AG04449 (cell line): ENCODE data around the gene FZD8.

Experiments used
- CTCF ChIA-PET: fragments of 350-600 bp; formaldehyde crosslinking; extraction: SDS; loops from one replicate; lab custom pipeline; 2021; ENCODE audit warnings: antibody characterized with exemption; lab: Yijun Ruan, JAX
- POLR2A ChIA-PET: fragments of 400-600, 350-600 bp; formaldehyde crosslinking; extraction: SDS; loops from one replicate; lab custom pipeline; 2020; ENCODE audit warnings: antibody characterized with exemption, inconsistent platforms; lab: Yijun Ruan, JAX
- DNase-seq: peaks from one replicate; pipeline ENCODE4 v3.0.0-alpha.2; 2010; ENCODE audit warnings: low read depth, low spot score
- H3K4me3 ChIP-seq: 2 replicates; pipeline ENCODE4 v1.5.1; 2011; ENCODE audit warnings: low read depth, mild to moderate bottlenecking, control low read depth, low read length
- CTCF ChIP-seq: IDR thresholded peaks from one replicate; pipeline ENCODE4 v1.5.1; 2011; ENCODE audit warnings: mild to moderate bottlenecking, moderate library complexity, low read length, control low read depth, inconsistent platforms; ENCODE audit not compliant: insufficient read depth; ENCODE audit errors: missing control alignments

FZD8 gene

GRCh38 chr10:35633006-35633980 is 8.8 kb downstream of the FZD8 start:
- DNase-seq = no peak
- no peak overlapping the region for H3K4me3 ChIP-seq
- ChIA-PET POLR2A (interaction anchor here (0.6 to 1.0 kb wide), 2 partner anchors 13 to 59 kb away, joined by 3 read pairs; no protein-coding TSS in a partner anchor), CTCF (interaction anchor here (0.9 to 12.2 kb wide), 9 partner anchors 10 to 1248 kb away, joined by 3 to 236 read pairs (median 6); no protein-coding TSS in a partner anchor)
- no peak for TF ChIP-seq CTCF

GRCh38 chr10:35632027-35632426 is 10.1 kb downstream of the FZD8 start:
- POLR2A ChIA-PET = no interaction called here
- TF ChIP-seq CTCF = no peak
- no peak overlapping the region for H3K4me3 ChIP-seq
- CTCF ChIA-PET = interaction anchor here (1.4 to 12.2 kb wide), 5 partner anchors 8 to 1249 kb away, joined by 6 to 236 read pairs (median 8); no protein-coding TSS in a partner anchor
- DNase-seq = no peak

GRCh38 chr10:35631404-35631803 is 10.7 kb downstream of the FZD8 start:
- TF ChIP-seq CTCF = no peak
- no peak overlapping the region for H3K4me3 ChIP-seq
- POLR2A ChIA-PET = no interaction called here
- DNase-seq = no peak
- CTCF ChIA-PET = interaction anchor here (1.4 to 12.2 kb wide), 4 partner anchors 17 to 1249 kb away, joined by 6 to 236 read pairs (median 8); no protein-coding TSS in a partner anchor

DNA sequence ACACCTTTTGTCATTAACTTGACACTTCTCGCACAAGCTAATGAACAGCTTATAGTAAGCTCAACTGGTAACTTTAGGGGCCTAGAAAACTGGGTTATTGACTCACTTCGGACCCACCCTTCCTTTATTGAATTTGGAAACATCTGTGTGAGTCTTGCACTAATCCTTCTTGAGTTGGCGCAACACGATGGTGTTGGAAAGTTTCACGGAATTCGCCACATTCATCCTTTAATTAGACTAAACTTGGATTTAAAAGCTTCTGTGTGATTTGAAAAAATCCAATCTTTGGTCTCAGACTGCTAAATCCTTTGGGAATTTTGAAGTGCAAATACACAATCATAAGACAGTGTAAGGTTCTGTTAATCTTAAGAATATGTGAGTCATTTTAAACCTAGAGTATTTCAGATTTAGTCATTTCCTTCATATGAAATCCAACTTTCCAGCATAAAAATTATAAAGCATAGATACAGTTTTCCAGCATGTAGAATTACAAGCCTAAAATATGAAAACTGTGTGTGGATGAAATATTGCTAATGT is 15.1 kb downstream of the FZD8 start:
- H3K4me3 ChIP-seq = no peak overlapping the region
- ChIA-PET POLR2A (no interaction called here), CTCF (interaction anchor here (1.0 to 1.4 kb wide), 5 partner anchors 8 to 1153 kb away, joined by 4 to 6 read pairs (median 5); no protein-coding TSS in a partner anchor)
- no peak for DNase-seq
- TF ChIP-seq CTCF = no peak

- POLR2A ChIA-PET = no interaction called here
- no peak for TF ChIP-seq CTCF
- H3K4me3 ChIP-seq = no peak overlapping the region
- no peak for DNase-seq
- CTCF ChIA-PET = interaction anchor here (0.6 to 5.1 kb wide), 24 partner anchors 9 to 1268 kb away, joined by 3 to 72 read pairs (median 5); no protein-coding TSS in a partner anchor
These were observed 27.8 kb downstream of the FZD8 start for GRCh38 chr10:35614312-35614711.
